Measurements from ENCODE around the gene RNH1. TPM values are rescaled to one million over a fixed set of nuclear protein-coding genes. Genes with fewer than 3 reads are reported as not detected.

The RNH1 gene
- total RNA-seq, 1 experiment from 2014 or later, result 60.0 TPM

DNA sequence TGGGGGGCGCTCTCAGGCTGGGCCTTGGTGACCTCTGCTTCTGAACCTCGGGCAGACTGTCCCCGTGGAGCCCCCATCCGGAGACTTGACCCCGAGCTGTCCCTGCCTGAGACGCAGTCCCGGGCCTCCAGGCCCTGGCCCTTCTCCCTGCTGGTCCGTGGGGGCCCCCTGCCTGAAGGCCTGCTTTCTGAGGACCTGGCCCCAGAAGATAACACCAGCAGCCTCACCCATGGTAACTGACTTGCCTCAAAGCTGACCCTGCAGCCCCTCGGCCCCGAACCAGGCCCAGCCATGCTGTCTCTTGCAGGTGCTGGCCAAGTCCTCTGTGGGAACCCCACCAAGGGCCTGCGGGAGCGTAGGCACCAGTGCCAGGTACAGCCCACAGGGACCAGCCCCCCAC is 44.6 kb upstream of the RNH1 start:
- Mint-ChIP-seq H3K27me3 (ENCODE audit: low read depth) (peaks cover 15% of the 10 kb centered on the region), H3K4me1 (peaks cover 3 to 4% of the 10 kb centered on the region in 2 experiments), H3K4me3 (no peak overlapping the region), H3K27ac (no peak overlapping the region), H3K9me3 (no peaks in the 10 kb centered on the region; a peak in 2 of 5 replicates), H3K36me3 (ENCODE audit: insufficient read depth in 1 of 3, low read depth in 3 of 3) (no peaks in the 10 kb centered on the region; a peak in 1 of 7 replicates)
- no CpG with 5 or more reads among the region's 12 CpGs for WGBS (ENCODE audit: extremely low coverage, insufficient read length, low lambda C conversion rate)
- TF ChIP-seq, protein P1, sequence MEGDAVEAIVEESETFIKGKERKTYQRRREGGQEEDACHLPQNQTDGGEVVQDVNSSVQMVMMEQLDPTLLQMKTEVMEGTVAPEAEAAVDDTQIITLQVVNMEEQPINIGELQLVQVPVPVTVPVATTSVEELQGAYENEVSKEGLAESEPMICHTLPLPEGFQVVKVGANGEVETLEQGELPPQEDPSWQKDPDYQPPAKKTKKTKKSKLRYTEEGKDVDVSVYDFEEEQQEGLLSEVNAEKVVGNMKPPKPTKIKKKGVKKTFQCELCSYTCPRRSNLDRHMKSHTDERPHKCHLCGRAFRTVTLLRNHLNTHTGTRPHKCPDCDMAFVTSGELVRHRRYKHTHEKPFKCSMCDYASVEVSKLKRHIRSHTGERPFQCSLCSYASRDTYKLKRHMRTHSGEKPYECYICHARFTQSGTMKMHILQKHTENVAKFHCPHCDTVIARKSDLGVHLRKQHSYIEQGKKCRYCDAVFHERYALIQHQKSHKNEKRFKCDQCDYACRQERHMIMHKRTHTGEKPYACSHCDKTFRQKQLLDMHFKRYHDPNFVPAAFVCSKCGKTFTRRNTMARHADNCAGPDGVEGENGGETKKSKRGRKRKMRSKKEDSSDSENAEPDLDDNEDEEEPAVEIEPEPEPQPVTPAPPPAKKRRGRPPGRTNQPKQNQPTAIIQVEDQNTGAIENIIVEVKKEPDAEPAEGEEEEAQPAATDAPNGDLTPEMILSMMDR (conservative IDR thresholded peaks at IDR 0.05), result no peak
- Histone ChIP-seq H2BK120ac (ENCODE audit: low read depth, low read length, poor library complexity, severe bottlenecking) (no peak overlapping the region), H3K4ac (ENCODE audit: low read depth, low read length) (no peak overlapping the region), H3K27me3 (ENCODE audit: insufficient read depth, low read length) (no peaks in the 10 kb centered on the region; the same call in 1 of the 2 replicates), H3K4me2 (ENCODE audit: insufficient read depth, insufficient read length, low read length) (no peak overlapping the region), H2BK12ac (ENCODE audit: insufficient read length, low read depth, low read length) (no peak overlapping the region), H4K91ac (ENCODE audit: insufficient read length, low read depth, low read length) (no peak overlapping the region), H4K8ac (replicated peaks; ENCODE audit: insufficient read length, low read depth, low read length) (no peak overlapping the region), H2BK20ac (ENCODE audit: low read depth, low read length, poor library complexity, severe bottlenecking) (no peak overlapping the region), H3K56ac (ENCODE audit: insufficient read length, low read depth, low read length) (no peak overlapping the region), H3K27ac (ENCODE audit: insufficient read length, low read depth, low read length) (no peak overlapping the region), H3K4me1 (ENCODE audit: insufficient read depth, low read length) (no peaks in the 10 kb centered on the region), H3K9ac (ENCODE audit: extremely low read depth, insufficient read length, low read length) (no peak overlapping the region), H3K14ac (ENCODE audit: insufficient read depth, low read length) (no peak overlapping the region), H3K23ac (ENCODE audit: insufficient read length, low read depth, low read length) (no peak overlapping the region), H2BK5ac (ENCODE audit: insufficient read length, low read length) (no peak overlapping the region), H3K23me2 (ENCODE audit: insufficient read length, low read depth, low read length, poor library complexity, severe bottlenecking) (peaks cover 7% of the 10 kb centered on the region), H3K18ac (ENCODE audit: insufficient read length, low read depth, low read length) (no peak overlapping the region), H3K79me1 (ENCODE audit: insufficient read depth, low read depth, low read length, poor library complexity, severe bottlenecking) (no peaks in the 10 kb centered on the region), H2AFZ (ENCODE audit: low read length) (no peak overlapping the region), H4K20me1 (ENCODE audit: control insufficient read depth, insufficient read depth, insufficient read length) (no peaks in the 10 kb centered on the region), H3T11ph (ENCODE audit: low read length) (no peak overlapping the region), H3K9me3 (ENCODE audit: control insufficient read depth, low read depth, low read length) (no peaks in the 10 kb centered on the region), H3K79me2 (ENCODE audit: insufficient read depth, low read length) (no peaks in the 10 kb centered on the region), H4K5ac (ENCODE audit: insufficient read length, low read depth, low read length) (no peak overlapping the region), H2BK15ac (ENCODE audit: low read depth, low read length) (no peak overlapping the region), H2AK5ac (ENCODE audit: insufficient read length, low read length) (no peak overlapping the region)
- DNase-seq, result no peak
